Neural cell (in vitro differentiated cells): ENCODE measurements around the gene GMIP.

ENCODE experiments used
- CTCF ChIP-seq: fragments of 450-650 bp; IDR thresholded peaks from 2 replicates; pipeline ENCODE4 v1.5.1; 2014; ENCODE audit warnings: antibody characterized with exemption, mild to moderate bottlenecking, moderate library complexity; ENCODE audit not compliant: poor library complexity, severe bottlenecking
- EZH2 ChIP-seq: fragments of 200-600, 300-800 bp; shearing (Covaris generic), sonication (generic); IDR thresholded peaks from 2 replicates; pipeline ENCODE4 v1.6.1; 2014; ENCODE audit warnings: antibody characterized with exemption, low read length, borderline replicate concordance, mild to moderate bottlenecking; ENCODE audit not compliant: insufficient read depth, poor library complexity, severe bottlenecking
- MXI1 ChIP-seq: fragments of 450-650 bp; conservative IDR thresholded peaks from 2 replicates; pipeline ENCODE4 v1.6.1; 2014; ENCODE audit warnings: antibody characterized with exemption, mild to moderate bottlenecking; ENCODE audit not compliant: poor library complexity, severe bottlenecking
- POLR2AphosphoS5 ChIP-seq: IDR thresholded peaks from 2 replicates; pipeline ENCODE4 v1.6.1; 2012
- RAD21 ChIP-seq: fragments of 450-650 bp; conservative IDR thresholded peaks from 2 replicates; pipeline ENCODE4 v1.6.1; 2014; ENCODE audit warnings: antibody characterized with exemption, mild to moderate bottlenecking, moderate library complexity
- SMC3 ChIP-seq: fragments of 450-650 bp; conservative IDR thresholded peaks from 2 replicates; pipeline ENCODE4 v1.6.1; 2014; ENCODE audit warnings: antibody characterized with exemption, mild to moderate bottlenecking, moderate library complexity; ENCODE audit not compliant: poor library complexity
- TF ChIP-seq, protein P1 (sequence below): IDR thresholded peaks from 2 replicates; pipeline ENCODE4 v1.6.1; 2012; ENCODE audit warnings: borderline replicate concordance

- TF ChIP-seq, protein P1, sequence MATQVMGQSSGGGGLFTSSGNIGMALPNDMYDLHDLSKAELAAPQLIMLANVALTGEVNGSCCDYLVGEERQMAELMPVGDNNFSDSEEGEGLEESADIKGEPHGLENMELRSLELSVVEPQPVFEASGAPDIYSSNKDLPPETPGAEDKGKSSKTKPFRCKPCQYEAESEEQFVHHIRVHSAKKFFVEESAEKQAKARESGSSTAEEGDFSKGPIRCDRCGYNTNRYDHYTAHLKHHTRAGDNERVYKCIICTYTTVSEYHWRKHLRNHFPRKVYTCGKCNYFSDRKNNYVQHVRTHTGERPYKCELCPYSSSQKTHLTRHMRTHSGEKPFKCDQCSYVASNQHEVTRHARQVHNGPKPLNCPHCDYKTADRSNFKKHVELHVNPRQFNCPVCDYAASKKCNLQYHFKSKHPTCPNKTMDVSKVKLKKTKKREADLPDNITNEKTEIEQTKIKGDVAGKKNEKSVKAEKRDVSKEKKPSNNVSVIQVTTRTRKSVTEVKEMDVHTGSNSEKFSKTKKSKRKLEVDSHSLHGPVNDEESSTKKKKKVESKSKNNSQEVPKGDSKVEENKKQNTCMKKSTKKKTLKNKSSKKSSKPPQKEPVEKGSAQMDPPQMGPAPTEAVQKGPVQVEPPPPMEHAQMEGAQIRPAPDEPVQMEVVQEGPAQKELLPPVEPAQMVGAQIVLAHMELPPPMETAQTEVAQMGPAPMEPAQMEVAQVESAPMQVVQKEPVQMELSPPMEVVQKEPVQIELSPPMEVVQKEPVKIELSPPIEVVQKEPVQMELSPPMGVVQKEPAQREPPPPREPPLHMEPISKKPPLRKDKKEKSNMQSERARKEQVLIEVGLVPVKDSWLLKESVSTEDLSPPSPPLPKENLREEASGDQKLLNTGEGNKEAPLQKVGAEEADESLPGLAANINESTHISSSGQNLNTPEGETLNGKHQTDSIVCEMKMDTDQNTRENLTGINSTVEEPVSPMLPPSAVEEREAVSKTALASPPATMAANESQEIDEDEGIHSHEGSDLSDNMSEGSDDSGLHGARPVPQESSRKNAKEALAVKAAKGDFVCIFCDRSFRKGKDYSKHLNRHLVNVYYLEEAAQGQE: no peak
- TF ChIP-seq CTCF: no peak
- no peak for TF ChIP-seq EZH2
- TF ChIP-seq POLR2AphosphoS5: no peak
- TF ChIP-seq SMC3: no peak
- TF ChIP-seq RAD21: no peak
- TF ChIP-seq MXI1: no peak
These were observed 8.7 kb downstream of the GMIP start for GRCh38 chr19:19634516-19635312.
